Lower leg skin (tissue), 4 donors: ENCODE data around the gene METTL3. TPM values are rescaled to one million over a fixed set of nuclear protein-coding genes. Genes with fewer than 3 reads are reported as not detected.
A peak's percentile ranks its signal among the peaks of the same experiment; 100 is the strongest.

Experiments used
- DNase-seq, 2 donors: peaks; one replicate each; pipeline ENCODE4 v3.0.0-alpha.2; 2019; ENCODE audit warnings: low spot score in 2 of 2
- H3K4me3 ChIP-seq: fragments of 200-600 bp; sonication (generic); 2 replicates; pipeline ENCODE4 v1.5.1; 2017; ENCODE audit warnings: mild to moderate bottlenecking, low read depth; ENCODE audit not compliant: poor library complexity, severe bottlenecking
- POLR2A ChIP-seq, 2 donors: fragments of 450-650 bp; IDR thresholded peaks; one replicate each; pipeline ENCODE4 v1.6.1; 2016 to 2017; ENCODE audit warnings: antibody characterized with exemption in 2 of 2, mild to moderate bottlenecking in 1 of 2, moderate library complexity in 1 of 2
- WGBS, 2 donors: methylation state at CpG; one replicate each; pipeline ENCODE4 v1.1.5; 2018; 5-methylcytosine and 5-hydroxymethylcytosine counted together
- intact Hi-C: fragments of 100-400 bp; cut with DNase I; formaldehyde crosslinking; loops from one replicate; pipeline ENCODE4 v1.15.0; 2023; ENCODE audit warnings: low total_unique reads
- total RNA-seq, 4 donors: library from RNA; depleted of rRNA; stranded (reverse); fragments of >200 nt; gene quantifications; one replicate each; pipeline ENCODE4 v1.1.0, GENCODE V29; 2016
- TF ChIP-seq, protein P1 (sequence below), 3 donors: fragments of 450-650 bp; IDR thresholded peaks; one replicate each; pipeline ENCODE4 v1.5.1; 2016; ENCODE audit warnings: antibody characterized with exemption in 3 of 3, mild to moderate bottlenecking in 3 of 3, moderate library complexity in 2 of 3

The METTL3 gene
- total RNA-seq, 4 donors from 2014 or later, result 33.4 to 60.0 (median 39.8) TPM

DNA sequence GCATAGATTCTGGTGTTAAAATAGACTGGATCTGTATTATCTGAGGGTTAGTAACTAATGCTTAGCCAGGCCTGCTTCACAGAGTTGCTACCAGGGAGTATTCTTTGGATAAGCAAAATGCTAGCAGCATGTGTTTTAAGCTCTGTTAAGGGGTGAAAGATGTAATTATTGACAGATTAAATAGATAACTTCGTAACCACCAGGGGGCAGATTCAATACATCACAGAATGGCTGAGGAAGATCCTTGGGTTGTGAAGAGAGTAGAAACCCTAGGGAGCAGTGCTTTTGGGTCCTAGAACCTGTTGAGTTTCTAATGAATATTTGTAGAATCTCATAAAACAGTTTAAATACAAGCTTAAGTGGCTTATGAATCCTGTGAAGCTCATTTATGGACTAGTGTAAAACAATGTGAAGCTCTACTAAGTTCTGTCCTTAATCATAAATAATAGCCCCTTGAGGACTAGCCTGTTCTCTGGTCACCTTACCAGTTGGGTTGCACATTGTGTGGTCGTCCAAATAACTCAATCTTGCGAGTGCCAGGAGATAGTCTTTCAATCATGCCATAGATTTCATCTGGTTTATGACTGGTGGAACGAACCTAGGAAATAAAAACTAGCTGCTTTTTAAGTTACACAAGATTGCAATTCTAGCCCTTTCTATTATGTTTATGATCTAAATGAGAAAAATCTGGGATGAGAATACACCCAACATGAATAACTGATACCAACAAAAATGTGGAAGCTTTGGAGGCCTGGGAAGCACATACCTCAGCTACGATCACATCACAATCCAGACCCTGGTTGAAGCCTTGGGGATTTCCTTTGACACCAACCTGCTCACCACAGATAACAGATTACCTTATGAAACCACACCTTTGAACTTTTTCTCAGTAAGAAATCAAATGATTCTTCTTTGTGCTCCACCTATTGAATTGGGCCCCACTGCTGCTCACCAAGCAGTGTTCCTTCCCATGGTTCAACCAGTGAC is 12.3 kb downstream of the METTL3 start:
- H3K4me3 ChIP-seq, result no peak overlapping the region
- no peak for TF ChIP-seq POLR2A (IDR thresholded peaks at IDR 0.05)
- TF ChIP-seq, protein P1, sequence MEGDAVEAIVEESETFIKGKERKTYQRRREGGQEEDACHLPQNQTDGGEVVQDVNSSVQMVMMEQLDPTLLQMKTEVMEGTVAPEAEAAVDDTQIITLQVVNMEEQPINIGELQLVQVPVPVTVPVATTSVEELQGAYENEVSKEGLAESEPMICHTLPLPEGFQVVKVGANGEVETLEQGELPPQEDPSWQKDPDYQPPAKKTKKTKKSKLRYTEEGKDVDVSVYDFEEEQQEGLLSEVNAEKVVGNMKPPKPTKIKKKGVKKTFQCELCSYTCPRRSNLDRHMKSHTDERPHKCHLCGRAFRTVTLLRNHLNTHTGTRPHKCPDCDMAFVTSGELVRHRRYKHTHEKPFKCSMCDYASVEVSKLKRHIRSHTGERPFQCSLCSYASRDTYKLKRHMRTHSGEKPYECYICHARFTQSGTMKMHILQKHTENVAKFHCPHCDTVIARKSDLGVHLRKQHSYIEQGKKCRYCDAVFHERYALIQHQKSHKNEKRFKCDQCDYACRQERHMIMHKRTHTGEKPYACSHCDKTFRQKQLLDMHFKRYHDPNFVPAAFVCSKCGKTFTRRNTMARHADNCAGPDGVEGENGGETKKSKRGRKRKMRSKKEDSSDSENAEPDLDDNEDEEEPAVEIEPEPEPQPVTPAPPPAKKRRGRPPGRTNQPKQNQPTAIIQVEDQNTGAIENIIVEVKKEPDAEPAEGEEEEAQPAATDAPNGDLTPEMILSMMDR (IDR thresholded peaks at IDR 0.05), result no peak
- WGBS, 2 donors, result 53 to 57% methylated on average over 5 of the region's 5 CpGs
- intact Hi-C loops, result no loop called here
- no peak for DNase-seq

DNA sequence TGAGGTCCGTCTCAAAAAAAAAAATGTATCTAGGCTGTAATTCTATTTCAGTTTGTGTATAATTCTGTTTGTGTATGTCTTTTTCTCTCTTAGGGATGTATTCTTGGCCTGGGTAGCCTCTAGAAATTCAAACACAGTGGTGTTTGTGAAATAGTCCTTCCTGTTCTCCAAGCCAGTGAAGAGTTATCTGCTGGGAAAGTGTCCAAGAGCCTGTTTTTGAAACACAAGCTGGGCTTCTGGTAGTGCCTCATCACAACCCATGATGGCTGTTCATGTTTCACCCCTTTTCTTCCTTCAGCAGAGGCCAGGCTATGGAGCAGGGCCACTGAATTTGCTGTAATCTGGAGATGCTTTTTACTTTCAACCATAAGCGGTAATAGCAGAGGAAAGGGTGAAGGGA is 14.7 kb downstream of the METTL3 start:
- 81 to 86% methylated on average over 2 of the region's 2 CpGs for WGBS, 2 donors
- no peak overlapping the region for H3K4me3 ChIP-seq
- no peak for DNase-seq
- no peak for TF ChIP-seq POLR2A (IDR thresholded peaks at IDR 0.05)
- TF ChIP-seq, protein P1 (IDR thresholded peaks at IDR 0.05), result no peak
- intact Hi-C loops, result no loop called here

DNA sequence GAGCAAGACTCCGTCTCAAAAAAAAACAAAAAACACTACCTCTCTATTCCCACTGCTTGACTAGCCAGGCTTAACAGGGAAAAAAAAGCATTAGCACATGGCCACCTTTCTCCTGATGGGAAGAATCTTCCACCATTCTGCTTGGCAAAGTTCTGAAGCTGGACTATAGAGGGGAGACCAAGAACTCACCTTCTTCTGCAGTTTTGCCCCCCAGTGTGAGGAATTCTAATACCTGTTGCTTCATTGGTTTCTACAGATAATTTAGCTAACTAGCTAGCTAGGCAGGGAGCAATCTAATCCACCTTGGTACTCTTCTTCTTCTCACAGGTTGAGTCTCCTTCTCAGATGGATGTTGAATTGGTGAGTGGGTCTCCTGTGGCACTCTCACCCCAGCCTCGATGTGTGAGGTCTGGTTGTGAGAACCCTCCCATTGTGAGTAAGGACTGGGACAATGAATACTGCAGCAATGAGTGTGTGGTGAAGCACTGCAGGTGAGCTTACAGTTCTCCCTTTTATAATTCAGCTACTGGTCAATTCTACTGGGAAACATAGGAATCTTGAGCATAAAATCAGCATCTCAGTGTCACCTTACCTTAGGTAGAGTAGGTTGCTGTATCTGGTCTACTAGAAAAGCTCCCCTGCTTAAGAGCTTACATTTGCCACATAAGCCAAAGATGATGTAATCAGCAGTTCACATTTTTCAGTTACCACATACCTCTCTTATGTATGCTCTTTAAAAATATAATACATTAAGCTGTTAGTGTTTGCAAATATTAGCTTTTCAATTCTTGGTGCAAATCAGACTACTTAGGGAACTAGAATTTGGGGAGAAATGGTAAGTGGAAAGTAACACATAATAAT is 16.0 kb downstream of the METTL3 start:
- TF ChIP-seq, protein P1 (IDR thresholded peaks at IDR 0.05), result no peak
- TF ChIP-seq POLR2A (IDR thresholded peaks at IDR 0.05), result no peak
- intact Hi-C loops, result no loop called here
- no peak overlapping the region for H3K4me3 ChIP-seq
- DNase-seq, result no peak
- WGBS, 2 donors, result 44 to 88% methylated on average over 2 of the region's 2 CpGs

DNA sequence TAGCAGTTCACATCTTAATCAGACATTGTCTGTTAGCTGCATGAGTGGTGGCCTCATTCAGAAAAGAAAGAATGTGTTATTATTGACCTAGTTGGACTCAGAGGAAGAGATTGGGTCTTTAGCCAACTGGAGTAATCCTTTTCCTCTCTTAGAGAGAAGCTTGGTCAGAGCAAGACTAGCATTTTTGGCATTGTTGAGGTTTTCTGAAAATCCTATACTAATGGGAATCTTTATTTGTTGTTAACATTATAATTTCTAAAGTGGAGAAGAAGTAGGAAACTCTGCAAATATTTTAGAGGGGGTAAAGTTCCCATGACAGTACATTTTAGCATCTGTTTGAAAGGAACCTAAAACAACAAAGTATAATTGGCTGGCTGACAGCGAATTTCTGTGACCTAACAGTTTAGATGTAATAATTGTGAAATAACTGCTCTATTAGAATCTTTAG is 24.5 kb downstream of the METTL3 start:
- TF ChIP-seq, protein P1 (IDR thresholded peaks at IDR 0.05), result no peak
- no peak for TF ChIP-seq POLR2A (IDR thresholded peaks at IDR 0.05)
- intact Hi-C loops, result no loop called here
- H3K4me3 ChIP-seq, result no peak overlapping the region
- no peak for DNase-seq
- 85 to 89% methylated on average over 1 of the region's 1 CpG for WGBS, 2 donors

DNA sequence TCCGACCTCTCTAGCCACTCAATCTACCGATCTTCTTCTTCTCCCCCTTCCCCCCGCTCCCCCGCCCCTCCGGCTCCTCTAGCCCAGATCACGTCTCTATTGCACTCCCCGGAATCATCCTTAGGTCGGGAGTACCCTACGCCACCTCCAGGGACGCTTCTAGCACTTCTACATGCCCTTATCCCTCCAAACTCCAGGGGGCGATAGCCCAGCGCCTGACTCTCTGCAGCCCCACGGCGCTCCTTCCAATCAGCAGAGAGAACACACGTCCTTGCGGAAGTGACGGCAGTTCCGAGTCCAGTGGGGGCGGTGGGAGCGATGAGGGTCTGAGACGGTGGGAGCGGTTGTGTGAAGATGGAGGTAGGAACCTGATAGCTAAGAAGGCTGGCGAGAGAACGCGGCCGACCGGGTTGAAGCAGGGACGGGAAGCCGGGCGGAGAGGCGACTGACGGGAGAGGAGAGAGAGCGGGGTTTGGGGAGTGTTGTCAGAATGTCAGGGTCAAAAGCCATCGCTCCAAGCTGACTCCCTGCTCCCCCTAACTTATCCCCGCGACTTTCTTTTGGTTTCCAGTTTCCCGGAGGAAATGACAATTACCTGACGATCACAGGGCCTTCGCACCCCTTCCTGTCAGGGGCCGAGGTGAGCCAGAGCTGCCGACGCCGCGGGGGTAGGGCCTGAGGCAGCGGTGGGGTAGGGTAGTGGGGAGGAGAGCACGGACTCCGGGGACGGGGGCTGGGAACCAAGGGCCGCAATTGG is 34.0 kb downstream of the METTL3 start, which contains the start of the genes RAB2B and TOX4:
Gene RAB2B (minus strand): TSS at position 35 of the 757 bp plus-strand sequence. CDS start 87 bp downstream, outside the sequence.
Gene TOX4 (plus strand): TSS at position 271 of the 757 bp plus-strand sequence. CDS start 84 bp downstream, at position 355.
- 1% methylated on average over 49 of the region's 49 CpGs for WGBS, 2 donors
- intact Hi-C loops, result loop anchor here (2.0 kb wide), 1 partner anchor 54 kb away; no protein-coding TSS in a partner anchor
- TF ChIP-seq, protein P1 (IDR thresholded peaks at IDR 0.05), result peak in 1 of 3 donors; percentile 99
- TF ChIP-seq POLR2A (IDR thresholded peaks at IDR 0.05), result peak in 1 of 2 donors; percentile 62
- peak within 1 kb of the TSS; percentile 95 for H3K4me3 ChIP-seq
- peak; percentile 97 to 99 for DNase-seq
